GM19395 (cell line): ENCODE data around the gene AGR3.

Experiments used
- ATAC-seq: cut with Tn5 transposase; IDR thresholded peaks from one replicate; pipeline ENCODE4 v1.9.1; 2021; ENCODE audit warnings: mild to moderate bottlenecking, moderate library complexity; ENCODE audit not compliant: unreplicated experiment

The AGR3 gene

GRCh38 chr7:16838386-16838785 lies 43.4 kb downstream of the AGR3 start:
- ATAC-seq: no peak

- ATAC-seq: no peak
These were observed 45.3 kb downstream of the AGR3 start for GRCh38 chr7:16836481-16836880.

DNA sequence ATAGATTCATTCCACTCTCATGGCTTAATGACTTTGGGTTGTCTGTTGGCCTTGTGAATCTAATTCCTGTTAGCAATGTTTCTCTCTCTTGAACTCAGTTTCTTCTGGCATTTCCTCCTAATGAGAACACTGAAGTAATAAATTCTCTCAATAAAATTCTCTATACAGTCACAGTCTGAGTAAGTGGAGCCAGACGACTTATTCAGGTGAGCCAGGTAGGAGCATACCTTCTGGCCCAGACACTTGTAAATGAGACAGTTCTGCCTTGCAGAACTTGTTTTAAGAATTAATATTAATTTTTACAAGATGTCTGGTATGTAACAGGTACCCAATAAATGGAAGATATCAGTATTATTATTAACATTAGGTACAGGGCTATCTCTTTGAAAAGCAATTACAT lies 48.4 kb downstream of the AGR3 start:
- ATAC-seq: no peak

GRCh38 chr7:16826060-16826459 lies 55.7 kb downstream of the AGR3 start:
- no peak for ATAC-seq

DNA sequence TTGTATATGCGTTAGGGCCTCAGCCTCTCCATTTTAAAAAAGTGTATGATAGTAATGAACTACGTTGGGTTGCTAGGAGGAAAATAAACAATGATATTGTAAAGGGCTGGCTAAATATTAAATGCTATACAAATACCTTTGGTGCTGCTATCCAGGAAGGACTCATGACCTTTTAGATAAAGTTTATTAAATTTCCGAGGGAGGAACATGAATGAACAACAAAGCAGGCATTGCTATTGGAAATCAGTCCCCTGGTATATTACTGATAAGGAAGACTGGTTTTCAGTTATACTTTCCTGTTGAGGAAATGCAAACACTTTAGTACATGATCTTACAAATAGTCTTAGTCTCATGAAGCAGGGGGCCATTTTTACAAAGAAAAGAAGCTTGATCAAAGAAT lies 59.8 kb downstream of the AGR3 start:
- no peak for ATAC-seq

GRCh38 chr7:16818732-16819131 lies 63.1 kb downstream of the AGR3 start:
- no peak for ATAC-seq

DNA sequence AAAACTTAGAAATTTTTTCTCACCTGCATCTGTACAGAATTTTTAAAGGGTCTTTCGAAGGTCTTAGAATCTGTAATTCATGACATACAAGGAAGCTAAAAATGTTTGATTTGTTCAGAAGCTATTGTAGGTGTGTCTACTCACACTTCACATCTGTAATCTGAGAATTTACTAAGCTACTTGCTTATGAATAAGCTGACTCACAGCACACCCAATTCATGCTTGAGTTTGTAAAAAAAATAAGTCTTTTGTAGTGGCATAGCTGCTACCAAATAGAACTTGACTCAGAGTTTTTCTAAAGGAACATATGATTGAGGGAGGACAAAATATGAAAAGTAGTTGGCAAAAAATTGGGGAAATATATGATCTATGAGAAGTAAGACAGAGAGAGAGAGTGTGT lies 64.2 kb downstream of the AGR3 start:
- ATAC-seq: no peak

GRCh38 chr7:16816824-16817223 lies 65.0 kb downstream of the AGR3 start:
- no peak for ATAC-seq

- no peak for ATAC-seq
These were observed 66.8 kb downstream of the AGR3 start for GRCh38 chr7:16815001-16815400.

DNA sequence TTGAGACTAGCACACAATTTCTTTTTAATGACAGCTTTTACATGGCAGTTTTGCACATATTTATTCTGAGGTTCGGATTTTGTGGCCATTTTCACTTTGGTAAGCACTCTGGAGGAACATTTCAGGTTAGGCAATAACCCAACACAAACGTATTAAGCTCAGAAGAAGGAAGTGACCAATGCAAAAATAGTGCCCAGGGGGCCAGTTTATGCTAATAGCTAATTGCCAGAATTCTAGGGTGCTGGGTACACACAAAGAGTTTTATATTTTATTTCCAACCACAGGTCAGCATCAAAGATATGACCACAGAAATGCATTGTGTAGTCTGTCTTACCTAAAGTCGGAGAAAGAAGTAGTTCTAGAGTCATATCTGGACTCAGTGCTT lies 68.6 kb downstream of the AGR3 start:
- ATAC-seq: no peak

DNA sequence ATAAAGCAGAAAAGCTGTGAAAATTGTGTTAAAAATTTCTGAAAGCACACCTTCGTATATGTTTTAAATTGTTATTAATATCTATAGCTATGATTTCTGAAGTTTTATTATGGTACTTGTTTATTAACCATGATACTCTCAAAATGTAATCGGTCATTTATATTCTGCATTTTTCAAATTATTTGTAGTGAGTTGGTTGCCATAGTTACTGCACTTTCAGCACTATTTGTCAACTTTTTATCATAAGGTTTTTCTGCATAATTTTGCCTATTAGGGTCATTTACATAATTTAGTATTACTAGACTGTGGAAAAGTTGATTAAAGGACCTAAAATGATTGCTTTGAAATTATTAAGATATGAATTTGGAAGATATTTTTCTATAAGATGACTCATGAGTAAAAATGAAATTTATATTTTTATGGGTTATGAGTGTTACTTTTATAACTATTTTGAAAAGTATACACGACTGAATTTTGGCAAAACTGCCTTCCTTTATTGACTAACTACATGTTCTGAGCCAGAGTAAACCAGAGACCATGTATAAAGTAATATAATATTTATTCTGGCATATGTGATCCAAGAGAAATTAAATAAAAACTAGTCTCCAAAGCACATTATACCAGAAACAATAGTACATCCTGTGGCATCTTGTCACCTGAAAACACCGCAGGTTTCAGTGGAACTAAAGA lies 69.1 kb downstream of the AGR3 start:
- no peak for ATAC-seq

- ATAC-seq: no peak
These were observed 70.2 kb downstream of the AGR3 start for GRCh38 chr7:16811551-16811950.

GRCh38 chr7:16810573-16810972 lies 71.2 kb downstream of the AGR3 start:
- no peak for ATAC-seq

- ATAC-seq: no peak
These were observed 71.7 kb downstream of the AGR3 start for GRCh38 chr7:16810112-16810511.
